Skeletal muscle cell (primary cell): ENCODE data around the gene NT5C2.

Source experiments
- DNase-seq: peaks from one replicate; pipeline ENCODE4 v3.0.0-alpha.2; 2010; ENCODE audit warnings: low read depth
- H3K4me3 ChIP-seq: 2 replicates; pipeline ENCODE4 v1.5.1; 2011; ENCODE audit warnings: low read depth, mild to moderate bottlenecking, control low read depth, low read length, moderate library complexity

Gene NT5C2

DNA sequence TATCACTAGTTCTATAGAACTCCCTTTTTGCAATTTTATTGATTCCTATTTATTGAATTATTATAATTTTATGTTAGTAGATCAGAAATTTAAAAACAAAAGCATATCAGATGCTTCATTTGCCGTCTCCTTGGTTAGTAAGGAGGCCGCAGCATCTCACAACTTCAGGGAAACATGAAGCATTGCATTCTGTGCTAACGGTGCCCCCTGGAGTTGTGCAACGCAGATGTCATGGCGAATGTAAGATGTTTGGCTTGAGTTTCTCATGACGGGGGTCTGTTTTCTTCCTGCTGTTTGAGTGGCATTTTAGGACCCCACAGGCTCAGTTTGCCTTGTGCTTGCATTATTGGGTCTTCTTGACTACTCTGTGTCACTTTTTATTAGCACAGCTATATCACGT lies 150.2 kb downstream of the NT5C2 start:
- H3K4me3 ChIP-seq = no peak overlapping the region
- no peak for DNase-seq

- H3K4me3 ChIP-seq = no peak overlapping the region
- no peak for DNase-seq
Measured at GRCh38 chr10:103042129-103042528, 150.9 kb downstream of the NT5C2 start.

DNA sequence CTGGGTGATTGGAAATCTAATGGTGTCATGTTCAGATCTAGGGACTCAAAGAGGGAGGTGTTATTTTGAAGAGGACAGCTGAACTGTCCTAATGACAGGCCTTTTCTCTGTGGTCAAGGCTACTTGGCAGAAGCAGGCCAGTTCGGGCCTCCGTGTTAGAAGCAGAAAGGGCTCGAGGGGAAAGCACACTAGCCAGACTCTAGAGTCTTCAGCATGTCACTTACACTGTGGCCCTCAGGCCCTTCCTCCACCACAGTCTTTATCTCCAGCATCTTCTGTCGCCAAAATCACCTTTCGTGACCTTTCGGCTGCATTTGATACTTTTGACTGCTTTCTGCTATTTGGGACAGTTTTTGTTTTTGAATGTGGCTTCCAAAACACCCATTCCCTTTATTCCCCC lies 151.7 kb downstream of the NT5C2 start:
- H3K4me3 ChIP-seq = no peak overlapping the region
- no peak for DNase-seq

GRCh38 chr10:103040418-103040817 lies 152.7 kb downstream of the NT5C2 start:
- DNase-seq = peak; percentile 7
- H3K4me3 ChIP-seq = no peak overlapping the region

DNA sequence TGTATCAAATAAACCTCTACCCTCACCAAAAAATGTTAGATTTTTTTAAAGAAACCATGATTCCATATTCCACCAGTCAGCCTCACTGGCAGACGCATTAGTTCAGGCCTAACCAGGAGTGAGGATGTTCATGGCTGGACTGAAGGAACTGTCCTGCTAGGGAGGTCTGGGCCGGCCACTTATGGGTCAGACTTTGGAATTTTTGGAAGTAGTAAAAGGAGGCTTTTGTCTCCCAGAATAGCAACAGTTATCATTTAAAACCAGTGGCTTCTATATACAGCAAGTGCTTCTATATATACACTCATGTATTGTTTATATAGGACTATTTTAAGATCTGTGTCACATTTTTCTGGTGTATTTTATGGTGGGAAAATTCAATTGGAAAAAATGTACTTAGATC lies 154.5 kb downstream of the NT5C2 start:
- DNase-seq = no peak

More for the DNA sequence above, 154.5 kb downstream of the NT5C2 start:
- H3K4me3 ChIP-seq = no peak overlapping the region
